Osteoblast (primary cell): Measurements from ENCODE around the gene PSMD2. TPM values are rescaled to one million over a fixed set of nuclear protein-coding genes. Genes with fewer than 3 reads are reported as not detected.
A peak's percentile ranks its signal among the peaks of the same experiment; 100 is the strongest.

Source experiments
- DNase-seq: peaks from one replicate; pipeline ENCODE4 v3.0.0; 2011; ENCODE audit warnings: low spot score, mixed read lengths; ENCODE audit not compliant: insufficient read length; ENCODE audit errors: missing footprints
- H2AFZ ChIP-seq: 2 replicates; pipeline ENCODE4 v1.6.0; 2011; ENCODE audit warnings: mild to moderate bottlenecking, low read length
- H3K27ac ChIP-seq: 2 replicates; pipeline ENCODE4 v1.5.1; 2011; ENCODE audit warnings: mild to moderate bottlenecking, low read depth, low read length, moderate library complexity
- H3K27me3 ChIP-seq: 2 replicates; pipeline ENCODE4 v1.6.0; 2012; ENCODE audit warnings: mild to moderate bottlenecking, control low read depth, inconsistent platforms, low read length, moderate library complexity; ENCODE audit not compliant: insufficient read depth
- H3K36me3 ChIP-seq: 2 replicates; pipeline ENCODE4 v1.5.1; 2011; ENCODE audit warnings: mild to moderate bottlenecking, low read length, control low read depth, moderate library complexity; ENCODE audit not compliant: insufficient read depth
- H3K4me1 ChIP-seq: 2 replicates; pipeline ENCODE4 v1.5.1; 2011; ENCODE audit warnings: mild to moderate bottlenecking, low read length, control low read depth, moderate library complexity; ENCODE audit not compliant: insufficient read depth
- H3K4me2 ChIP-seq: 2 replicates; pipeline ENCODE4 v1.6.0; 2011; ENCODE audit warnings: mild to moderate bottlenecking, low read length; ENCODE audit not compliant: insufficient read depth
- H3K4me3 ChIP-seq: fragments of 200-600 bp; sonication (generic); 3 replicates; pipeline ENCODE4 v1.5.1; 2012; ENCODE audit warnings: mild to moderate bottlenecking, low read length, inconsistent platforms; ENCODE audit not compliant: insufficient read depth
- H3K79me2 ChIP-seq: 2 replicates; pipeline ENCODE4 v1.6.0; 2012; ENCODE audit warnings: mild to moderate bottlenecking, low read length, control low read depth, inconsistent platforms; ENCODE audit not compliant: insufficient read depth
- H3K9me3 ChIP-seq: 2 replicates; pipeline ENCODE4 v1.5.1; 2011; ENCODE audit warnings: low read depth, low read length, control low read depth
- H4K20me1 ChIP-seq: 2 replicates; pipeline ENCODE4 v1.6.0; 2012; ENCODE audit warnings: mild to moderate bottlenecking, low read length, control low read depth; ENCODE audit not compliant: insufficient read depth
- total RNA-seq: library from RNA; depleted of rRNA; stranded (reverse); fragments of >200 nt; gene quantifications from 2 replicates; pipeline ENCODE4 v1.2.3, GENCODE V29; 2012
- TF ChIP-seq, protein P1 (sequence below): IDR thresholded peaks from 2 replicates; pipeline ENCODE4 v1.5.1; 2011; ENCODE audit warnings: mild to moderate bottlenecking, low read depth, low read length, moderate library complexity; ENCODE audit errors: extremely low read depth

PSMD2 gene
- total RNA-seq, 1 donor, result 301 TPM

DNA sequence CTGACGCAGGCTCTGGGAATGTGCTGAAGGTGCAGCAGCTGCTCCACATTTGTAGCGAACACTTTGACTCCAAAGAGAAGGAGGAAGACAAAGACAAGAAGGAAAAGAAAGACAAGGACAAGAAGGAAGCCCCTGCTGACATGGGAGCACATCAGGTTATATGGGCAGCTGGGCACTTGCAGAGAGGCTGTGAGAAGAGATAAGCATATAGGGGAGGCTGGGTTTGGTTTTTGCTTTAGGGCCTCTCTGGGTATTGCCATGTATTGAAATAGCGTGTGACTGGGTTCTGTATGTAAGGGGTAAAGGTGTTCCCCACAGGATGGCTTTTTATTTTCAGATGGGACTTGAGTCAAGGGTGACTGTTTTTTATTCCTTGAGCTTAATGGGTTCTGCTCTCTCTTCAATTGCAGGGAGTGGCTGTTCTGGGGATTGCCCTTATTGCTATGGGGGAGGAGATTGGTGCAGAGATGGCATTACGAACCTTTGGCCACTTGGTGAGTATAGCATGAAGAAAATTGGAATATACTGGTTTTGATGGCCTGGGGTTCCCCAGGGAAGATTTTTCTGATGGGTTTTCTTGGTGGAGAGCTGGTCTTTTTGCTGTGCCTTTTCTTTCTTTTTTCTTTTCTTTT, 7.4 kb downstream of the PSMD2 start:
- H3K9me3 ChIP-seq, result no peaks in the 10 kb centered on the region
- peaks cover 74% of the 10 kb centered on the region for H3K36me3 ChIP-seq
- no peak for DNase-seq
- no peak overlapping the region for H3K4me2 ChIP-seq
- no peaks in the 10 kb centered on the region for H3K4me1 ChIP-seq
- TF ChIP-seq, protein P1, sequence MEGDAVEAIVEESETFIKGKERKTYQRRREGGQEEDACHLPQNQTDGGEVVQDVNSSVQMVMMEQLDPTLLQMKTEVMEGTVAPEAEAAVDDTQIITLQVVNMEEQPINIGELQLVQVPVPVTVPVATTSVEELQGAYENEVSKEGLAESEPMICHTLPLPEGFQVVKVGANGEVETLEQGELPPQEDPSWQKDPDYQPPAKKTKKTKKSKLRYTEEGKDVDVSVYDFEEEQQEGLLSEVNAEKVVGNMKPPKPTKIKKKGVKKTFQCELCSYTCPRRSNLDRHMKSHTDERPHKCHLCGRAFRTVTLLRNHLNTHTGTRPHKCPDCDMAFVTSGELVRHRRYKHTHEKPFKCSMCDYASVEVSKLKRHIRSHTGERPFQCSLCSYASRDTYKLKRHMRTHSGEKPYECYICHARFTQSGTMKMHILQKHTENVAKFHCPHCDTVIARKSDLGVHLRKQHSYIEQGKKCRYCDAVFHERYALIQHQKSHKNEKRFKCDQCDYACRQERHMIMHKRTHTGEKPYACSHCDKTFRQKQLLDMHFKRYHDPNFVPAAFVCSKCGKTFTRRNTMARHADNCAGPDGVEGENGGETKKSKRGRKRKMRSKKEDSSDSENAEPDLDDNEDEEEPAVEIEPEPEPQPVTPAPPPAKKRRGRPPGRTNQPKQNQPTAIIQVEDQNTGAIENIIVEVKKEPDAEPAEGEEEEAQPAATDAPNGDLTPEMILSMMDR, result no peak
- peaks cover 36% of the 10 kb centered on the region for H3K79me2 ChIP-seq
- H3K27ac ChIP-seq, result no peak overlapping the region
- no peak overlapping the region for H3K4me3 ChIP-seq
- H4K20me1 ChIP-seq, result peaks cover 29% of the 10 kb centered on the region
- H2AFZ ChIP-seq, result no peak overlapping the region
- H3K27me3 ChIP-seq, result no peaks in the 10 kb centered on the region

DNA sequence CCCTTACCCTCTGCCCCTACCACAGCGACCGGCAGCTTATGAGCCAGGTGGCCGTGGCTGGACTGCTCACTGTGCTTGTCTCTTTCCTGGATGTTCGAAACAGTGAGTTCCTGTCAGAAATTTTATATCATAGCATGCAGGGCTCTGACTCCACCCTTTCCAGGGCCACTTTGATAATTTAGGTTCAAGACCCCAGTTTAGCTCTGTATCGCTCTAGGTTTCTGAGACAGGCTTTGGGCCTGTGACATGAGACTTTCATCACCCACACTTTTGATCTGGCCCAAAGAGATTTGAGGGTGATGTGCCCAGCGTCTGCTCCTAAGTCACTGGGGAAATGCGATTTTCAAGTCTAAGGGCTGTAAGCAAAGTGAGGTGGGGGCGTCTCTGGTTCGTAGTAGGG, 8.9 kb downstream of the PSMD2 start:
- peaks cover 60% of the 10 kb centered on the region for H3K36me3 ChIP-seq
- no peaks in the 10 kb centered on the region for H3K4me1 ChIP-seq
- H4K20me1 ChIP-seq, result peaks cover 17% of the 10 kb centered on the region
- H3K9me3 ChIP-seq, result no peaks in the 10 kb centered on the region
- H2AFZ ChIP-seq, result no peak overlapping the region
- no peak overlapping the region for H3K27ac ChIP-seq
- H3K4me2 ChIP-seq, result no peak overlapping the region
- peaks cover 22% of the 10 kb centered on the region for H3K79me2 ChIP-seq
- no peak overlapping the region for H3K4me3 ChIP-seq
- TF ChIP-seq, protein P1, result no peak
- no peaks in the 10 kb centered on the region for H3K27me3 ChIP-seq
- no peak for DNase-seq

DNA sequence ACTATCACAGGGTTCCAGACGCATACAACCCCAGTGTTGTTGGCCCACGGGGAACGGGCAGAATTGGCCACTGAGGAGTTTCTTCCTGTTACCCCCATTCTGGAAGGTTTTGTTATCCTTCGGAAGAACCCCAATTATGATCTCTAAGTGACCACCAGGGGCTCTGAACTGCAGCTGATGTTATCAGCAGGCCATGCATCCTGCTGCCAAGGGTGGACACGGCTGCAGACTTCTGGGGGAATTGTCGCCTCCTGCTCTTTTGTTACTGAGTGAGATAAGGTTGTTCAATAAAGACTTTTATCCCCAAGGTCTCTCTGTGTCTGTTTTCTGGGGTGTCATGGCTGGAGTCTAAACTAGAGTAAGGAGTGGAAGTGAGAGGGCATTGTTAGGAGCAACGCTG, 9.7 kb downstream of the PSMD2 start:
- no peak overlapping the region for H3K27ac ChIP-seq
- no peaks in the 10 kb centered on the region for H3K4me1 ChIP-seq
- TF ChIP-seq, protein P1, result peak; percentile 18
- H4K20me1 ChIP-seq, result peaks cover 15% of the 10 kb centered on the region
- peaks cover 14% of the 10 kb centered on the region for H3K79me2 ChIP-seq
- peaks cover 52% of the 10 kb centered on the region for H3K36me3 ChIP-seq
- H3K4me2 ChIP-seq, result no peak overlapping the region
- no peaks in the 10 kb centered on the region for H3K9me3 ChIP-seq
- DNase-seq, result no peak
- H3K27me3 ChIP-seq, result no peaks in the 10 kb centered on the region
- no peak overlapping the region for H2AFZ ChIP-seq
- H3K4me3 ChIP-seq, result no peak overlapping the region

DNA sequence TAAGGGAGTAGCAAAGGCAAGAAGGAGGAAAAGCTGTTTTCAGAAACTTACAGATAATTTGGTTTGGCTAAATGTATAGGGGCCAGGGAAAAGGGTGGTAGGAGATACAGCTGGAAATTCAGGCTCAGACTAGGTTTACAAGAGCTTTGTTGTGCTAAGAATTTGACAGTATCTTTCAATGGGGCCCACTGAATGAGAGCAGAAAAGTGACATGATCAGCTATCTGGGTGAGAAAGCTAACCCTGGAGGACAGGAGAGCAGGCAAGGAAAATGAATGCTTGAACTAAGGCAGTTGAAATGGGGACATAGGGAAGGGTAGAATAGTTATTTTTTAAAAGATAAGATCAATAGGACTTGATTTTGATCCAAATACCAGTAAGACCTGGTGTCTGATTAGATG, 12.6 kb downstream of the PSMD2 start:
- H2AFZ ChIP-seq, result no peak overlapping the region
- H3K4me3 ChIP-seq, result no peak overlapping the region
- H3K27ac ChIP-seq, result no peak overlapping the region
- no peaks in the 10 kb centered on the region for H3K27me3 ChIP-seq
- H3K9me3 ChIP-seq, result no peaks in the 10 kb centered on the region
- peaks cover 16% of the 10 kb centered on the region for H4K20me1 ChIP-seq
- DNase-seq, result no peak
- TF ChIP-seq, protein P1, result no peak
- peaks cover 20% of the 10 kb centered on the region for H3K79me2 ChIP-seq
- peaks cover 27% of the 10 kb centered on the region for H3K36me3 ChIP-seq
- H3K4me1 ChIP-seq, result peaks cover 3% of the 10 kb centered on the region
- no peak overlapping the region for H3K4me2 ChIP-seq
